ENCODE data around the gene ALKBH1.

ALKBH1 gene

GRCh38 chr14:77630111-77630510 lies 77.7 kb downstream of the ALKBH1 start:
- DNase-seq (ENCODE audit: low spot score) = no peak
- no peak overlapping the region for H3K27ac Mint-ChIP-seq
- H3K27me3 Mint-ChIP-seq (ENCODE audit: low read depth) = no peaks in the 10 kb centered on the region
- H3K36me3 Mint-ChIP-seq (ENCODE audit: low read depth) = no peaks in the 10 kb centered on the region
- no peak overlapping the region for H3K4me3 Mint-ChIP-seq
- peaks cover 24% of the 10 kb centered on the region for H3K9me3 Mint-ChIP-seq
- H3K4me1 Mint-ChIP-seq (ENCODE audit: low read depth) = peaks cover 3% of the 10 kb centered on the region

- Mint-ChIP-seq H3K27me3 (ENCODE audit: low read depth) (no peaks in the 10 kb centered on the region), H3K9me3 (peaks cover 5% of the 10 kb centered on the region), H3K36me3 (ENCODE audit: low read depth) (no peaks in the 10 kb centered on the region), H3K4me1 (ENCODE audit: low read depth) (peaks cover 3% of the 10 kb centered on the region), H3K4me3 (no peak overlapping the region), H3K27ac (no peak overlapping the region)
- DNase-seq (ENCODE audit: low spot score) = no peak
Measured at GRCh38 chr14:77625360-77625759, 82.5 kb downstream of the ALKBH1 start.

DNA sequence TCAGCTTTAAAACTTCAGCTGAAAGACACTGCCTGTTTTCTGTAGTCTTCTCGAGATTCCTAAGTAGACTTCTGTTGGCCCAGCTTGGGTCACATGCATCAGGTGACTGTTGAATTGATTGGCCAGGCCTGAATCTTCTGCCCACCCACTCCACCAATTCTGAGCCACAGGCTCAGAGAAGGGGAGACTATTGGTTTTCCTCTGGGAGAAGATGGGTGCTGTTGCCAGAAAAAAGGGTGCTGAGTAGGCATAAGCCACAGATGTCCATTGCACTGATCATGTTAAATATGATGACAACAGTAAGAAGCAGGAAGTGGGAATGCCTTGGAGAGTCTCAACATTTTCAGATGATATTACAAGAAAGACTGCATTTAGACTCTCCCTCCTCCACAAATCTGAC lies 84.6 kb downstream of the ALKBH1 start:
- peaks cover 3% of the 10 kb centered on the region for H3K4me1 Mint-ChIP-seq (ENCODE audit: low read depth)
- no peak overlapping the region for H3K27ac Mint-ChIP-seq
- no peaks in the 10 kb centered on the region for H3K36me3 Mint-ChIP-seq (ENCODE audit: low read depth)
- H3K9me3 Mint-ChIP-seq = no peaks in the 10 kb centered on the region
- H3K27me3 Mint-ChIP-seq (ENCODE audit: low read depth) = peaks cover under 1% of the 10 kb centered on the region
- no peak for DNase-seq (ENCODE audit: low spot score)
- no peak overlapping the region for H3K4me3 Mint-ChIP-seq
